ENCODE data around the gene CPA2. TPM values are rescaled to one million over a fixed set of nuclear protein-coding genes. Genes with fewer than 3 reads are reported as not detected.

Gene CPA2
- total RNA-seq, 2 donors from 2014 or later, result 0.56 TPM; not detected in 1

DNA sequence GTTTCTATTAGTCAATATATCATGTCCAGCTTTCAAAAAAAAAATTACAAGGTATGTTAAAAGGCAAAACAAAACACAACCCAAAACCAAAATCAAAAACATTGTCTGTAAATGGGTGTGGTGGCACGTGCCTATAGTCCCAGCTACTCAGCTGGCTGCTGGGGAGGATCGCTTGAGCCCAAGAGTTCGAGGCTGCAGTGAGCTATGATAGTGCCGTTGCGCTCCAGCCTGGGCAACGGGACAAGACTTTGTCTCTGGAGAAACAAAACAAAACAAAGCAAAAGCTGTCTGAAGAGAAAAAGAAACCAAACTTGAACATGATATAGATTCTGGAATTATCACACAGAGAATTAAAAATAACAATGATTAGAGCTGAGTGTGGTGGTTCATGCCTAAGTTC, 67.6 kb downstream of the CPA2 start:
- peaks cover 4% of the 10 kb centered on the region for H3K27me3 Mint-ChIP-seq
- H3K4me3 Mint-ChIP-seq, result no peak overlapping the region
- H3K27ac Mint-ChIP-seq, result no peak overlapping the region
- no peaks in the 10 kb centered on the region for H3K36me3 Mint-ChIP-seq (ENCODE audit: low read depth)
- no peaks in the 10 kb centered on the region for H3K9me3 Mint-ChIP-seq
- no peaks in the 10 kb centered on the region for H3K4me1 Mint-ChIP-seq
- ATAC-seq (replicated peaks), result no peak

DNA sequence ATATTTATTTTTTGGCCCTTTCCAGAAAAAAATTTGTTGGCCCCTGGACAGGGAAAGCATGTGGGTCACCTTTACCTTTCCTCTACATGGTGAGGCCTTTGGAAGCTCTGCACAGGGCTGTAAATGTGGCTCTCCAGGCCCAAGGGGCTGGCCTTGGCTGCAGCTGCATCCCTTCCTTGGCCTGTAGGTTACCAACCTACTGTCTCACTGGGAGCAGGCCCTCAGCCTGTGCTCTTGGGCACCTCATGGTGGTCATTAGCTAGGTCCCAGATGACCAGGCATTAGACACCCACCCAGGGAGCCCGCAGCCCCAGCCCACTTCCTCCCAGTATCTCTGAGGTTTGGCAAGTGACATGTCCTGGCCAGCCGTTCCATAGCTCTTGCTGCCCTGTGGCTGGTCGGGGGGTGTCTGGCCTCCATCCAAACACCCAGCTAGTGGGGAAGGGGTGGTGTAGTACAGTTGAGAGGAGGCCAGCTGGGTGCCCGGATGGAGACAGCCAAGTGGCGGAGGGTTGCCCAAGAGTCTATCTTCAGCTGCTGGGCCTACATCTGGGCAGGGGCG, 70.8 kb downstream of the CPA2 start:
- H3K27me3 Mint-ChIP-seq, result peaks cover 4% of the 10 kb centered on the region
- H3K4me1 Mint-ChIP-seq, result no peaks in the 10 kb centered on the region
- ATAC-seq (replicated peaks), result no peak
- no peak overlapping the region for H3K4me3 Mint-ChIP-seq
- H3K36me3 Mint-ChIP-seq (ENCODE audit: low read depth), result no peaks in the 10 kb centered on the region
- H3K27ac Mint-ChIP-seq, result peak overlapping the region; percentile 24
- no peaks in the 10 kb centered on the region for H3K9me3 Mint-ChIP-seq

DNA sequence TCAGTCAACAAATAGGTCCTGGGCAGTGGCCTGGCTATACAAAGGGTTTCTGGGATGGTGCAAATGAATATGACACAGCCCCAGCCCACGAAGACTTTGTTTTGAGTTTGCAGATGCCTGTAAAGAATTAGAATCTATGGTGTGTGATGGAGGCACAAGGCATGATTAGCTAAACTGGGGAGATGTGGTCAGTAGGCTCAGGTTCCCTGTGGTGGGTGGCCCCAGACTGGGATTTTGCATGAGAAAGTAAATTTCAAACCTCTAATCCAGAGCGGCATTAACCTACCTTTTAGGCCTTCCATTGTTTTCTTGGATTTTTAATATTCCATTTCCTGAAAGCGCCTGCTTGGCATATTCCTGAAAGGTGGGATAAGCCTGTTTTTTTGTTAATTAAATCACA, 71.6 kb downstream of the CPA2 start:
- Mint-ChIP-seq H3K27ac (no peak overlapping the region), H3K27me3 (peaks cover 4% of the 10 kb centered on the region), H3K4me3 (no peak overlapping the region), H3K4me1 (no peaks in the 10 kb centered on the region), H3K9me3 (no peaks in the 10 kb centered on the region), H3K36me3 (ENCODE audit: low read depth) (no peaks in the 10 kb centered on the region)
- ATAC-seq (replicated peaks), result no peak

Other genes starting within 250 kb of the CPA2 start
- gene ZC3HC1, start 215.5 kb upstream of the CPA2 start, total RNA-seq, result 10 to 100 TPM; 22.6 to 33.7 TPM
- gene KLHDC10, start 196.3 kb upstream of the CPA2 start, total RNA-seq, result 10 to 100 TPM; 16.2 to 21.3 TPM
- gene TMEM209, start 61.5 kb upstream of the CPA2 start, total RNA-seq, result 10 to 100 TPM; 39.9 to 47.0 TPM
- not detected for gene SSMEM1, start 59.0 kb upstream of the CPA2 start, total RNA-seq
- gene CPA4, start 26.3 kb downstream of the CPA2 start, total RNA-seq, result 1 to 10 TPM in 1 of 2 donors, under 1 TPM in 1; 0.22 to 4.1 TPM
- gene CPA5, start 78.0 kb downstream of the CPA2 start, total RNA-seq, result 10 to 100 TPM in 1 of 2 donors, 1 to 10 TPM in 1; 3.3 to 27.6 TPM
- not detected for gene CPA1, start 113.6 kb downstream of the CPA2 start, total RNA-seq
- 10 to 100 TPM in 1 of 2 donors, 1 to 10 TPM in 1; 8.3 to 14.0 TPM for gene CEP41, start 174.2 kb downstream of the CPA2 start, total RNA-seq
- gene MEST, start 225.2 kb downstream of the CPA2 start, total RNA-seq, result 1 to 10 TPM in 1 of 2 donors, under 1 TPM in 1; 0.99 to 1.5 TPM

All from activated T-helper 17 cell treated with anti-CD3 and anti-CD28 coated beads, Interleukin-2, amount 50 U/mL, for 72 hours (primary cell).